ENCODE data around the gene CADM3.
A peak's percentile ranks its signal among the peaks of the same experiment; 100 is the strongest.

The CADM3 gene

DNA sequence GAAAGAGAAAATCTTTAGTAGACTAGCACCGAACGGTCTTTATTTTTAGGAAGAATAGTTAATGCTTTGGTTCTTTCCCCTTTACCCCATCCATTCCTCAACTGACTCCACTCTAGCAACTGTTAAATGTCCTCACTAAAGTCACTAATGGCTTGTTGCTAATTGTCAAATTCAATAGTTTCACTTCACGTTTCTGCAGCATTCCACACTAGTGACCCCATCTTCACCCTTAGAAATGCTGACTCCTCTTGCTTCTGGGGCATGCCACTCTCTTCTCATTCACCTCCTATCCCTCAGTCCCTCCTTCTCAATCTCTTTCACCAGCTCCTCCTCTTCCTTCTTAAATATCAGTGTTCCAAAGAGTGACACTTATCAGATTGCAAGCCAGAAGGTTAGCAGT is 19.4 kb upstream of the CADM3 start:
- no peaks in the 10 kb centered on the region for H3K36me3 ChIP-seq
- no peak overlapping the region for H3K27ac ChIP-seq
- DNase-seq = no peak
- TF ChIP-seq CTCF (IDR thresholded peaks at IDR 0.05; ENCODE audit: low read depth, low read length) = no peak
- H3K27me3 ChIP-seq (ENCODE audit: insufficient read depth, low read depth, severe bottlenecking) = peaks cover 41% of the 10 kb centered on the region
- no peak overlapping the region for H3K4me3 ChIP-seq (ENCODE audit: low read depth, low read length)
- H3K9me3 ChIP-seq (ENCODE audit: severe bottlenecking) = peaks cover 9% of the 10 kb centered on the region

DNA sequence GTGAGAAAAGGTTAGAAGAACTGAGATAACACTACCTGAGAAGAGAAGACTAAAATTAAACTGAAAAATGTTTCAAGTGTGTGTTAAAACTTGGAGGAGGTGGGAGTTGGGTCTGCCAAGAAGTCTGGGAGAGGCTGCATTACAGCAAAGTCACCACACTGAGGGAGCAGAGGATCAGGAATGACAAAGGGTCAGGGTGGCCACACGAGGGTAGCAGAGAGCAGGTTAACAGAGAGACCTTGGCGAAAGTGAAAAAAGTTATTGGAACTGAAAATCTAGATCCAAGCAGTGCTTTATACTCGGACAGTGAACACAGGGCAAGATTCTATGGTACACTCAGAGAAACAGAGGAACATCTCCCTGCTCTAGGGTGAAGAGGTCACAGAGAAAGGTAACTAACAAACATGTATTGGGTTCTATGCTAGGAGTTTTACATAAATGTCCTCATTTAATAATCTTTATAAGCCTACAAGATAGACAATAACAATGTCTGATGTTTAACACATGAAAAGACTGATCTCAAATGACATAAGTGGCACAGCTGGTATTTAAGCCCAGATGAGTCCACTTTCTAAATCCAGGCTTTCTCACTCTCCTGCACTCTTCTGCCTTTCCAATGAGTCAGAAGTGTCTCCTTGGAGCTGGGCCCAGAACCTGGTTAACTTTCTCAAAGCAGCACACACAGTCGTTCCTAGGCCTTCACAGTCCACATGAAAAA is 10.3 kb upstream of the CADM3 start:
- no peaks in the 10 kb centered on the region for H3K36me3 ChIP-seq
- no peaks in the 10 kb centered on the region for H3K9me3 ChIP-seq (ENCODE audit: severe bottlenecking)
- H3K4me3 ChIP-seq (ENCODE audit: low read depth, low read length) = no peak overlapping the region
- H3K27me3 ChIP-seq (ENCODE audit: insufficient read depth, low read depth, severe bottlenecking) = peaks cover 72% of the 10 kb centered on the region
- no peak overlapping the region for H3K27ac ChIP-seq
- TF ChIP-seq CTCF (IDR thresholded peaks at IDR 0.05; ENCODE audit: low read depth, low read length) = peak; percentile 98
- DNase-seq = peak; percentile 81

GRCh38 chr1:159161719-159162026 is 9.7 kb upstream of the CADM3 start:
- Histone ChIP-seq H3K36me3 (no peaks in the 10 kb centered on the region), H3K4me3 (ENCODE audit: low read depth, low read length) (no peak overlapping the region), H3K9me3 (ENCODE audit: severe bottlenecking) (no peaks in the 10 kb centered on the region), H3K27ac (no peak overlapping the region), H3K27me3 (ENCODE audit: insufficient read depth, low read depth, severe bottlenecking) (peaks cover 74% of the 10 kb centered on the region)
- no peak for DNase-seq
- TF ChIP-seq CTCF (IDR thresholded peaks at IDR 0.05; ENCODE audit: low read depth, low read length) = no peak

DNA sequence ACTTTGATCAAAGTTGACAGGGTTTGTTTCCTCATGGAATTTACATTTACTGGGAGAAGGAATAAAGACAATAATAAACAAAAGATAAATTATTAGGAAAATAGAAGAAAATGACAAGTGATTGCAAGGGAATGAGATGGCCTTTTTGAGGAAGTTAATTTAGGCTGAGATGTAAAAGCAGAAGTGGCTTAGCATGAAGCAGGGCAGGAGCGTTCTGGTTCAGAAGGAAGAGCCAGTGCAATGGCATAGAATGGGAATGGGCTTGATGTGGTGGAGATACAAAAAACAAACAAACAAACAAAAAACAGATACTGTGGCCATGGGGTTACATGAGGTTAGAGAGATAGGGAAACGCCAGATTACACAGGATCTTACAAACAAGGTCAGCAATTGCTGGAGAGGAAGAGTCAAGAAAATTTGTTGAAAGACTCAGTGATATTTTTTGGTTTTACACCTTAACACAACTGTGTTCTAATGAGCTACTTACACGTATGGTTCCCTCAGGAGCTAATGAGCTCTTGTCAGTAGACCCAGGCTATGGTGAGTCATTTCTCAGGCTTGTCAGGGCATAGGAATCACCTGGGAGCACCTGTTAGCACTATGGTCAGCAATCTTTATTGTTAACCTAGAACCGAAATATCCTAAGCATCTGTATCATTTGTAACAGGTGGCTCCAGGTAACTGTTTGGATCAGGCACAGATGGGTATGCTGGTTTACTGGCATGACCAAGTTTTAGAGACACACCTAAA is 8.7 kb upstream of the CADM3 start:
- H3K27ac ChIP-seq = no peak overlapping the region
- H3K27me3 ChIP-seq (ENCODE audit: insufficient read depth, low read depth, severe bottlenecking) = peaks cover 79% of the 10 kb centered on the region
- DNase-seq = no peak
- no peaks in the 10 kb centered on the region for H3K36me3 ChIP-seq
- no peaks in the 10 kb centered on the region for H3K9me3 ChIP-seq (ENCODE audit: severe bottlenecking)
- TF ChIP-seq CTCF (IDR thresholded peaks at IDR 0.05; ENCODE audit: low read depth, low read length) = no peak
- H3K4me3 ChIP-seq (ENCODE audit: low read depth, low read length) = no peak overlapping the region

GRCh38 chr1:159163614-159164228 is 7.7 kb upstream of the CADM3 start:
- no peak for DNase-seq
- H3K27ac ChIP-seq = no peak overlapping the region
- no peaks in the 10 kb centered on the region for H3K9me3 ChIP-seq (ENCODE audit: severe bottlenecking)
- H3K27me3 ChIP-seq (ENCODE audit: insufficient read depth, low read depth, severe bottlenecking) = peaks cover 79% of the 10 kb centered on the region
- H3K4me3 ChIP-seq (ENCODE audit: low read depth, low read length) = no peak overlapping the region
- TF ChIP-seq CTCF (IDR thresholded peaks at IDR 0.05; ENCODE audit: low read depth, low read length) = no peak
- no peaks in the 10 kb centered on the region for H3K36me3 ChIP-seq

All from WERI-Rb-1 (cell line).